ENCODE data around the gene ANK3. TPM values are rescaled to one million over a fixed set of nuclear protein-coding genes. Genes with fewer than 3 reads are reported as not detected.

The ANK3 gene
- total RNA-seq, 2 experiments from 2014 or later: 60.5 to 61.9 TPM

- no peak overlapping the region for H3K4me3 ChIP-seq (ENCODE audit: low read length)
- ChIA-PET CTCF (no interaction called here), POLR2A (no interaction called here)
- Mint-ChIP-seq H3K36me3 (ENCODE audit: low read depth) (no peaks in the 10 kb centered on the region), H3K27me3 (no peaks in the 10 kb centered on the region), H3K27ac (no peak overlapping the region), H3K4me1 (ENCODE audit: low read depth) (no peaks in the 10 kb centered on the region), H3K9me3 (no peaks in the 10 kb centered on the region), H3K4me3 (no peak overlapping the region)
- TF ChIP-seq CTCF (IDR thresholded peaks at IDR 0.05): no peak
- intact Hi-C loops (cut with DNase I, micrococcal nuclease): no loop called here
- ATAC-seq (ENCODE audit: poor library complexity) (no peak), DNase-seq (no peak)
- H3K9me3 ChIP-seq (ENCODE audit: control insufficient read depth in 1 of 2, insufficient read depth in 1 of 2, low read length in 2 of 2): no peaks in the 10 kb centered on the region
- no peaks in the 10 kb centered on the region for H3K4me1 ChIP-seq (ENCODE audit: insufficient read depth, low read length)
- H3K27ac ChIP-seq (ENCODE audit: low read depth in 1 of 2, low read length in 2 of 2): no peak overlapping the region
- no peaks in the 10 kb centered on the region for H3K36me3 ChIP-seq (ENCODE audit: insufficient read depth, low read length)
- peaks cover 0 to 4% of the 10 kb centered on the region in 2 experiments for H3K27me3 ChIP-seq (ENCODE audit: control insufficient read depth in 1 of 2, insufficient read depth in 2 of 2, low read length in 2 of 2)
Observed at GRCh38 chr10:59997827-59998525, 391.7 kb downstream of the ANK3 start.

GRCh38 chr10:59995862-59996261 is 393.8 kb downstream of the ANK3 start:
- ATAC-seq (ENCODE audit: poor library complexity): no peak
- no peak overlapping the region for H3K27ac ChIP-seq (ENCODE audit: low read depth in 1 of 2, low read length in 2 of 2)
- H3K9me3 ChIP-seq (ENCODE audit: control insufficient read depth in 1 of 2, insufficient read depth in 1 of 2, low read length in 2 of 2): no peaks in the 10 kb centered on the region
- no peaks in the 10 kb centered on the region for H3K36me3 ChIP-seq (ENCODE audit: insufficient read depth, low read length)
- ChIA-PET POLR2A (no interaction called here), CTCF (no interaction called here)
- H3K9me3 Mint-ChIP-seq: no peaks in the 10 kb centered on the region
- H3K4me1 Mint-ChIP-seq (ENCODE audit: low read depth): peaks cover 6% of the 10 kb centered on the region
- peaks cover 7% of the 10 kb centered on the region for H3K27me3 Mint-ChIP-seq
- no peak overlapping the region for H3K4me3 Mint-ChIP-seq
- H3K27me3 ChIP-seq (ENCODE audit: control insufficient read depth in 1 of 2, insufficient read depth in 2 of 2, low read length in 2 of 2): peaks cover 0 to 4% of the 10 kb centered on the region in 2 experiments
- H3K36me3 Mint-ChIP-seq (ENCODE audit: low read depth): no peaks in the 10 kb centered on the region
- H3K27ac Mint-ChIP-seq: no peak overlapping the region
- no peak for DNase-seq
- no peak for TF ChIP-seq CTCF (IDR thresholded peaks at IDR 0.05)
- H3K4me1 ChIP-seq (ENCODE audit: insufficient read depth, low read length): no peaks in the 10 kb centered on the region
- no peak overlapping the region for H3K4me3 ChIP-seq (ENCODE audit: low read length)
- intact Hi-C loops (cut with DNase I, micrococcal nuclease): no loop called here

- no peaks in the 10 kb centered on the region for H3K4me1 ChIP-seq (ENCODE audit: insufficient read depth, low read length)
- ChIA-PET POLR2A (no interaction called here), CTCF (no interaction called here)
- no peak overlapping the region for H3K27ac ChIP-seq (ENCODE audit: low read depth in 1 of 2, low read length in 2 of 2)
- DNase-seq (no peak), ATAC-seq (ENCODE audit: poor library complexity) (no peak)
- H3K27me3 Mint-ChIP-seq: peaks cover 17% of the 10 kb centered on the region
- H3K27me3 ChIP-seq (ENCODE audit: control insufficient read depth in 1 of 2, insufficient read depth in 2 of 2, low read length in 2 of 2): peaks cover 0 to 3% of the 10 kb centered on the region in 2 experiments
- intact Hi-C loops (cut with DNase I, micrococcal nuclease): no loop called here
- H3K4me3 ChIP-seq (ENCODE audit: low read length): no peak overlapping the region
- H3K9me3 Mint-ChIP-seq: no peaks in the 10 kb centered on the region
- no peak for TF ChIP-seq CTCF (IDR thresholded peaks at IDR 0.05)
- H3K36me3 ChIP-seq (ENCODE audit: insufficient read depth, low read length): no peaks in the 10 kb centered on the region
- no peak overlapping the region for H3K4me3 Mint-ChIP-seq
- no peak overlapping the region for H3K27ac Mint-ChIP-seq
- no peaks in the 10 kb centered on the region for H3K9me3 ChIP-seq (ENCODE audit: control insufficient read depth in 1 of 2, insufficient read depth in 1 of 2, low read length in 2 of 2)
- H3K4me1 Mint-ChIP-seq (ENCODE audit: low read depth): peaks cover 6% of the 10 kb centered on the region
- H3K36me3 Mint-ChIP-seq (ENCODE audit: low read depth): no peaks in the 10 kb centered on the region
Observed at GRCh38 chr10:59993931-59994330, 395.7 kb downstream of the ANK3 start.
